ENCODE measurements around the gene AXIN2.

DNA sequence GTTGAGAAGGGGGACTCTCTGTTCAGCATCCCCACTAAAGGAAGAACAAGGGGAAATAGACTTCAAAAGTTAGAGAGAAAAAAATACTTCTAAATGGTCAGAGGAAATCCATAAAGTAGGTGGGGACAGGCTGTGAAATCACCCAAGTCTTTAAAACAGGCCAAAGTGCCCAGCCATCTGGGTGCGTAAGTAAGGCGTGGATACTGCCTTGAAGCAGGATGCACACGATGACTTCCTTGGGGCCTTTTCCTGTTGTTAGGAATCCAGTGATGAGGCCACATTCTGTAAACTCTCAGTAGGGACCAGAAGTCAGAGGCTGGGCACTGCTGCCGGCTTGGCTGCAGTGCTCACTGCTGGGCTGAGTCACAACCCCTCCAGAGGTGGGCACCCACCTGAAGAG lies 9.2 kb downstream of the AXIN2 start:
- TF ChIP-seq EZH2 (IDR thresholded peaks at IDR 0.05; ENCODE audit: borderline replicate concordance, low read depth, low read length, severe bottlenecking), result no peak
- TF ChIP-seq, protein P1, sequence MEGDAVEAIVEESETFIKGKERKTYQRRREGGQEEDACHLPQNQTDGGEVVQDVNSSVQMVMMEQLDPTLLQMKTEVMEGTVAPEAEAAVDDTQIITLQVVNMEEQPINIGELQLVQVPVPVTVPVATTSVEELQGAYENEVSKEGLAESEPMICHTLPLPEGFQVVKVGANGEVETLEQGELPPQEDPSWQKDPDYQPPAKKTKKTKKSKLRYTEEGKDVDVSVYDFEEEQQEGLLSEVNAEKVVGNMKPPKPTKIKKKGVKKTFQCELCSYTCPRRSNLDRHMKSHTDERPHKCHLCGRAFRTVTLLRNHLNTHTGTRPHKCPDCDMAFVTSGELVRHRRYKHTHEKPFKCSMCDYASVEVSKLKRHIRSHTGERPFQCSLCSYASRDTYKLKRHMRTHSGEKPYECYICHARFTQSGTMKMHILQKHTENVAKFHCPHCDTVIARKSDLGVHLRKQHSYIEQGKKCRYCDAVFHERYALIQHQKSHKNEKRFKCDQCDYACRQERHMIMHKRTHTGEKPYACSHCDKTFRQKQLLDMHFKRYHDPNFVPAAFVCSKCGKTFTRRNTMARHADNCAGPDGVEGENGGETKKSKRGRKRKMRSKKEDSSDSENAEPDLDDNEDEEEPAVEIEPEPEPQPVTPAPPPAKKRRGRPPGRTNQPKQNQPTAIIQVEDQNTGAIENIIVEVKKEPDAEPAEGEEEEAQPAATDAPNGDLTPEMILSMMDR (IDR thresholded peaks at IDR 0.05; ENCODE audit: borderline replicate concordance, extremely low read depth, low read length, poor library complexity, severe bottlenecking), result no peak
